IPS-18a (cell line): ENCODE data around the gene EIF2S1.
"Not testable (repeated sequence)": the region's sequence is repeated elsewhere in the genome, so short reads cannot be mapped to it uniquely, and the experiment has no call there.

Experiments used
- H3K27ac ChIP-seq: one replicate; pipeline ENCODE4 v1.5.1; 2013; ENCODE audit warnings: low read length
- H3K27me3 ChIP-seq: one replicate; pipeline ENCODE4 v1.6.1; 2013; ENCODE audit warnings: mild to moderate bottlenecking, low read length; ENCODE audit not compliant: control insufficient read depth, insufficient read depth
- H3K36me3 ChIP-seq: one replicate; pipeline ENCODE4 v1.6.1; 2013; ENCODE audit warnings: low read depth, low read length; ENCODE audit not compliant: control insufficient read depth
- H3K4me1 ChIP-seq: one replicate; pipeline ENCODE4 v1.6.1; 2013; ENCODE audit warnings: low read depth, low read length; ENCODE audit not compliant: control insufficient read depth
- H3K4me3 ChIP-seq: one replicate; pipeline ENCODE4 v1.5.1; 2013; ENCODE audit warnings: low read length
- H3K9ac ChIP-seq: one replicate; pipeline ENCODE4 v1.6.1; 2013; ENCODE audit warnings: mild to moderate bottlenecking, low read length, moderate library complexity
- H3K9me3 ChIP-seq: one replicate; pipeline ENCODE4 v1.6.1; 2013; ENCODE audit warnings: low read depth, low read length; ENCODE audit not compliant: control insufficient read depth

EIF2S1 gene

DNA sequence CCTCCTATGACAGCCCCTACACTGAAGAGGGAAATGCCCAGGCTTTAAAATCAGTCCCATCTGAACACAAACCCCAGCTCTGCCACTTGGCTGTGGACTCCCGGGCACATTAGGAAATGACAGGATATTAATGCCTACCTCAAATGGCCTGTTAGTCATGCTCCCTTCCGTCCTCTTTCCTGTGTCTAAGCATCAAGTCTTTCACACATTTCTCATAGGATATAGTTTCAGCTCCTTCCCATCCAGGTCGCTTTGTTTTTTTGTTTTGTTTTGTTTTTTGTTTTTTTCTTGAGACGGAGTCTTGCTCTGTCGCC, 35.7 kb downstream of the EIF2S1 start:
- no peaks in the 10 kb centered on the region for H3K9me3 ChIP-seq
- H3K36me3 ChIP-seq = no peaks in the 10 kb centered on the region
- H3K27ac ChIP-seq = no peak overlapping the region

DNA sequence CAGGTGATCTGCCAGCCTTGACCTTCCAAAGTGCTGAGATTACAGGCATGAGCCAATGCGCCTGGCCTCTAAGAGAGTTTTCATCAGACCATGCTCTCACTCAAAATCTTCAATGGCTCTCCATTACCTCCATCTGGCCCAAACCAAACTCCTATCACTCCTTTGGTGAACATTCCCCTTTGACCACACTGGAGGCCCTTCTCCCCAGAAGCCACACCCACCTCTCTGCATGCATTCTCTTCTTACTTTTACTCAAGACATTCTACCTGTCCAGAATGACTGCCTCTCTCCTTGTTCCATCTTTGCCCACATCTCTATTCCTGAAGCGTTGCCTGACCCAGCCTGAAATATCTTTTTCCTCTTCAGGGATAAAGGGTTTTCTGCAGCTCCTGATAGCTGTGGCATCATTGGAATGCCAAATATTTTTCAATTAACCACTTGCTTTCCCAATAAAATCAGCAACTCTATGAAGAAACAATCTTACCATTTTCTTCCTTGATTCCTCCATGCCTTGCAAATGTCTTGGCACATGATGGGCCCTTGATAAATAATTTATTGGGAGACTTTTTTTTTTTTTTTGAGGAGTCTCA, 36.3 kb downstream of the EIF2S1 start:
- no peak overlapping the region for H3K4me3 ChIP-seq
- no peaks in the 10 kb centered on the region for H3K4me1 ChIP-seq
- no peak overlapping the region for H3K27ac ChIP-seq
- no peaks in the 10 kb centered on the region for H3K9me3 ChIP-seq
- H3K9ac ChIP-seq = no peak overlapping the region
- no peaks in the 10 kb centered on the region for H3K27me3 ChIP-seq
- no peaks in the 10 kb centered on the region for H3K36me3 ChIP-seq

More for the DNA sequence above, 35.7 kb downstream of the EIF2S1 start:
- H3K4me3 ChIP-seq = no peak overlapping the region
- no peak overlapping the region for H3K9ac ChIP-seq
- H3K27me3 ChIP-seq = no peaks in the 10 kb centered on the region
- no peaks in the 10 kb centered on the region for H3K4me1 ChIP-seq

DNA sequence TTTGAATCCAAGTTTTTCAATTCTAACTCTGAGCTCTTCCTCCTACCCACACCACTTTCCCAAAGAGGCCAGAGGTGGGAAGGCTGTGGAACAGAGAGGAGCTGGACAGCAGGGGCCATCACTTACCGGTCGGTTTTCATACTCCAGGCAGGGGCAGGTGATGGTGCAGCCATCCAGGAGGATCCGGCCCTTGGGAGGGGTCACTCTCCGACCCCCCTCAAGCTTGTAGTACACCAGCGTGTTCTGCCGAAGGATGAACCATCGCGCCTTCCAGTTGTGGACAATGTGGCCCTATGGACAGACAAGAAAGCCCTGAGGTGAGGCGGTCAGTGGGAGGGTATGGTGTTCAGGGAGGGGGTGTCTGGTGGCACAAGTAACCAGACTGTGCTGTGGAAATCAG, 37.4 kb downstream of the EIF2S1 start:
- H3K4me1 ChIP-seq = no peaks in the 10 kb centered on the region

DNA sequence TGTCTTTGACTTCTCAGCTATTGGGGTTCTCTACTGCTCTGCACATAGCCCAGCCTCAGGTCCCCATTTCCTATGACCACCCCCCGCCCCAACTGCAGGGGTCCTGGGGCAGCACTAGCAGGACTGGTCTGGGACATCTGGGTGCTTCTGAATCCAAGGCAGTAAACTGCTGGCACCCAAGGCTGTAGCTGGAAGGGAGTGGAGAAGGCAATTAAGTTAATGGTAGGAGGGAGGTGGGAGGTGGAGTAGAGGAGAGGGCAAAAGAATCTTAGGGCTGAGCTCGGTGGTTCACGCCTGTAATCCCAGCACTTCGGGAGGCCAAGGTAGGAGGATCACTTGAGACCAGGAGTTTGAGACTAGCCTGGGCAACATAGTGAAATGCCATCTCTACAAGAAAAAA, 40.3 kb downstream of the EIF2S1 start:
- Histone ChIP-seq H3K27ac (no peak overlapping the region), H3K9me3 (no peaks in the 10 kb centered on the region), H3K4me1 (no peaks in the 10 kb centered on the region), H3K36me3 (no peaks in the 10 kb centered on the region), H3K4me3 (no peak overlapping the region), H3K27me3 (no peaks in the 10 kb centered on the region), H3K9ac (no peak overlapping the region)

More for the DNA sequence above, 37.4 kb downstream of the EIF2S1 start:
- no peak overlapping the region for H3K27ac ChIP-seq
- no peak overlapping the region for H3K9ac ChIP-seq
- H3K9me3 ChIP-seq = no peaks in the 10 kb centered on the region
- H3K4me3 ChIP-seq = no peak overlapping the region
- no peaks in the 10 kb centered on the region for H3K36me3 ChIP-seq
- no peaks in the 10 kb centered on the region for H3K27me3 ChIP-seq

DNA sequence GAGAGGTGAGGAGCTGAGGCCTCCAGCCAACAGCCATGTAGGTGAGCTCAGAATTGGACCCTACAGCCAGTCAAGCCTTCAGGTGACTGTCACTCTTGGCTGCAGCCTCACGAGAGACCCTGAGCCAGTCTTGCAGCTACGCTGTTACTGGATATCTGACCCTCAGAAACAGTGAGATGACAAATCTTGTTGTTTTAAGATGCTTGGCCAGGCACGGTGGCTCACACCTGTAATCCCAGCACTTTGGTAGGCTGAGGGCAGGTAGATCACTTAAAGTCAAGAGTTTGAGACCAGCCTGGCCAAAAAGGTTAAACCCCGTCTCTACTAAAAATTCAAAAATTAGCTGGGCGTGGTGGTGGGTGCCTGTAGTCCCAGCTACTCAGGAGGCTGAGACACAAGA, 45.6 kb downstream of the EIF2S1 start:
- no peaks in the 10 kb centered on the region for H3K36me3 ChIP-seq
- H3K27ac ChIP-seq = no peak overlapping the region

DNA sequence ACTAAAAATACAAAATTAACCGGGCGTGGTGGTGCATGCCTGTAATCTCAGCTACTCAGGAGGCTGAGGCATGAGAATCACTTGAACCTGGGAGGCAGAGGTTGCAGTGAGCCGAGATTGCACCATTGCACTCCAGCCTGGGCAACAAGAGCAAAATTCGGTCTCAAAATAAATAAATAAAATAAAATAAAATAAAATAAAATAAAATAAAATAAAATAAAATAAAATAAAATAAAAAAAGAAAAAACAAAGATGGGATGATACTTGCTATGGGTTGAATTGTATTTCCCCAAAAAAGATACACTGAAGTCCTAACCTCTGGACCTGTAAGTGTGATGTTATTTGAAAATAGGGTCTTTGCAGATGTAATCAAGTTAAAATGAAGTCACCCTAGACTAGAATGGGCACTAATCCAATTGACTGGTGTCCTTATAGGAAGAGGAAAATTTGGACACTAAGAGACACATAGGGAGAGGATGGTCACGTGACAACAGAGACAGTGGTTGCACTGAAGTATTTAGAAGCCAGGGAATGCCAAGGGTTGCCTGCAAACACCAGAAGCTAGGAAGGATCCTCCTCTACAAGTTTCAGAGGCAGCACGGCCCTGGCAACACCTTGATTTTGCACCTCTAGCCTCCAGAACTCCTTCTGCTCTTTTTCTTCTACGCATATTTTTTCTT, 48.1 kb downstream of the EIF2S1 start:
- H3K4me1 ChIP-seq, H3K9ac ChIP-seq, H3K9me3 ChIP-seq, H3K36me3 ChIP-seq, H3K27me3 ChIP-seq, H3K4me3 ChIP-seq, H3K27ac ChIP-seq: not testable (repeated sequence)

More for the DNA sequence above, 45.6 kb downstream of the EIF2S1 start:
- Histone ChIP-seq H3K4me3 (no peak overlapping the region), H3K9me3 (no peaks in the 10 kb centered on the region), H3K9ac (no peak overlapping the region), H3K4me1 (no peaks in the 10 kb centered on the region), H3K27me3 (no peaks in the 10 kb centered on the region)

DNA sequence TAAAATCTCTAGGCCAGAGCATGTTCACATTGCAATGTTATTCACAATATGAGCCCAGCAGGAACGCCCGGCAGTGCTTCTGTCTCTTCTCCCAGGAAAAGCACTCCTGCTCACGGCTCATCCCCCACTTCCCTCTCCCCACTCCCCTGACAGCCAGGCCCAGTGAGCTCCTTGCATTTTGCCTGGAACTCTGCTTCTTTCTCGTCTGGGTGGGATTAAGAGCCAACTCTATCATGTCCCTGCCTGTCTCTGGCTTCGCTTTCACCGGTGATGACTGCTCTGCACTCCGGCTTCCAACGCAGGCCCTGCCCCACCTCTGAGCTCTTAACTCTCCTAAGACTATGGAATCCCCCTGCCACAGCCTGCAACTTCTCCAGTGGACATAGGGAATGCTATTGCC, 49.3 kb downstream of the EIF2S1 start:
- no peak overlapping the region for H3K27ac ChIP-seq
- no peaks in the 10 kb centered on the region for H3K9me3 ChIP-seq
- H3K4me1 ChIP-seq = no peaks in the 10 kb centered on the region
- H3K36me3 ChIP-seq = no peaks in the 10 kb centered on the region
- no peak overlapping the region for H3K4me3 ChIP-seq
- H3K27me3 ChIP-seq = no peaks in the 10 kb centered on the region
- no peak overlapping the region for H3K9ac ChIP-seq

DNA sequence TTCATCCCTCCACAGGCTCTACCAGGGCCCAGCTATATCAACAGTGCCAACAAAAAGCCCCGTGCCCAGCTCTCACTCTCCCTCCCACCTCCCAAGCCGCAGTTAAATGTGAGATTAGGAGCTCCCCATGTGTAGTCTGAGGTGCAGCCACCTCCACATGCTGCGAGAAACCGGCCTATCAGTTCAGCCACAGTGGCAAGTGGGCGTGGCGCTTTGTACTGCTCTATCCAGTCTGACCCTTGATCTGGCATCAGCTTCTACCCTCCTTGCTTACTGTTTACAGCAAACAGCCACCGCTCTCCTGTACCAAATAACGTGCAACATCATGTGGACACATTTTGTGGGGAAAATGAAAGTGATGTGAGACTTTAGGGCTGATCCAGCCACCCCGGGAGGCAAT, 50.2 kb downstream of the EIF2S1 start:
- Histone ChIP-seq H3K9ac (no peak overlapping the region), H3K36me3 (no peaks in the 10 kb centered on the region), H3K4me1 (no peaks in the 10 kb centered on the region), H3K27ac (no peak overlapping the region), H3K9me3 (no peaks in the 10 kb centered on the region), H3K4me3 (no peak overlapping the region), H3K27me3 (no peaks in the 10 kb centered on the region)

DNA sequence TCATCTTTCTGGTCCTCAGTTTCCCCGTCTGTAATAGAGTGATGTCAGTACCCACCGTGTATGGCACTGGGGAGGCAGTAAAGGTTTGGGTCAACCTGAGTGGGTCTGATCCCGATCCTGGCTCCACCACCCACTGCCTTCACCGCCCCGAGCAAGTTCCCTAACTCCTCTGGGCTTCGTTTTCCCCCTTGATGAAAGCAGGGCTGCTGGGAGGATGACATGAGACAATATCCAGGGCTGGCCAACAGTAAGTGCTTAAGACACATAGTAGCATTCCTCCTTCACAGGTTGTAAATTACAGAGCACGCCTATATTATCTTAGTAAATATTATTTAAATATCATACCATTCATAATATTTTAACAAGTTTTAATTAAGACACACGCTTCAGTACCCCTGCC, 51.2 kb downstream of the EIF2S1 start:
- no peaks in the 10 kb centered on the region for H3K9me3 ChIP-seq
- no peaks in the 10 kb centered on the region for H3K4me1 ChIP-seq
- H3K27me3 ChIP-seq = no peaks in the 10 kb centered on the region
- H3K36me3 ChIP-seq = no peaks in the 10 kb centered on the region
- H3K9ac ChIP-seq = no peak overlapping the region
- H3K27ac ChIP-seq = no peak overlapping the region
- no peak overlapping the region for H3K4me3 ChIP-seq

DNA sequence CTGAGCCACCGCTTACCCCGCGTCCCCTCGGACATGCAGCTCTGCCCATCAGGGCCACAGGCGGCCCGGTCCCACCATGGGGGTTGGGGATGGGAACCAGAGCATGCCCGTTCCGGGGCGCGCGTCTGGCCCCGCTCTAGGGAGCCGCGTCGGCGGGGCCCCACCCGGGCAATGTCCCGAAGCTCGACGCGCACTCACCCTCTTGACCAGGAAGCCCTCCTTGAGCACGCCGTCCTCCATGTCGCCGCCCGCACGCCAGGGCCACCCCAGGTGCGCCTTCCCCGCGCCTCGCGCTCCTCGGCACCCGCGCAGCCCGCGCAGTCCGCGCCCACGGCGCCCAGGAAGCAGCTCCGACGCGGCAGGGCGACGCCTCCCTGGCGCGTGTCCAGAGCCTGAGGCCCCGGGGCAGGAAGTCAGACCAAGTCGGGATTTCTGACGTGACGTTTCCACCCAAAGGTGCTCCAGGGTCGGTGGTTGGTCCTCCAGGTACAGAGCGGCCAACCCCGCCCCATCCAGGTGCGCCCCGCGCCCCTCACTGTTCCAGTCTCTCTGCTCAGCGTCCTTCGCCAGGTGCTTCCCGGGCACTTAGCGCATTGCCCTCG, 51.8 kb downstream of the EIF2S1 start, which contains the start of gene PLEK2:
Gene PLEK2 (minus strand): TSS at position 346 of the 602 bp plus-strand sequence. CDS start 106 bp downstream, at position 240.
- H3K27me3 ChIP-seq = no peaks in the 10 kb centered on the region
- no peaks in the 10 kb centered on the region for H3K4me1 ChIP-seq
- H3K36me3 ChIP-seq = no peaks in the 10 kb centered on the region
- H3K4me3 ChIP-seq = no peak within 1 kb of the TSS
- H3K9me3 ChIP-seq = no peaks in the 10 kb centered on the region
- H3K27ac ChIP-seq = no peak within 1 kb of the TSS
- no peak within 1 kb of the TSS for H3K9ac ChIP-seq

DNA sequence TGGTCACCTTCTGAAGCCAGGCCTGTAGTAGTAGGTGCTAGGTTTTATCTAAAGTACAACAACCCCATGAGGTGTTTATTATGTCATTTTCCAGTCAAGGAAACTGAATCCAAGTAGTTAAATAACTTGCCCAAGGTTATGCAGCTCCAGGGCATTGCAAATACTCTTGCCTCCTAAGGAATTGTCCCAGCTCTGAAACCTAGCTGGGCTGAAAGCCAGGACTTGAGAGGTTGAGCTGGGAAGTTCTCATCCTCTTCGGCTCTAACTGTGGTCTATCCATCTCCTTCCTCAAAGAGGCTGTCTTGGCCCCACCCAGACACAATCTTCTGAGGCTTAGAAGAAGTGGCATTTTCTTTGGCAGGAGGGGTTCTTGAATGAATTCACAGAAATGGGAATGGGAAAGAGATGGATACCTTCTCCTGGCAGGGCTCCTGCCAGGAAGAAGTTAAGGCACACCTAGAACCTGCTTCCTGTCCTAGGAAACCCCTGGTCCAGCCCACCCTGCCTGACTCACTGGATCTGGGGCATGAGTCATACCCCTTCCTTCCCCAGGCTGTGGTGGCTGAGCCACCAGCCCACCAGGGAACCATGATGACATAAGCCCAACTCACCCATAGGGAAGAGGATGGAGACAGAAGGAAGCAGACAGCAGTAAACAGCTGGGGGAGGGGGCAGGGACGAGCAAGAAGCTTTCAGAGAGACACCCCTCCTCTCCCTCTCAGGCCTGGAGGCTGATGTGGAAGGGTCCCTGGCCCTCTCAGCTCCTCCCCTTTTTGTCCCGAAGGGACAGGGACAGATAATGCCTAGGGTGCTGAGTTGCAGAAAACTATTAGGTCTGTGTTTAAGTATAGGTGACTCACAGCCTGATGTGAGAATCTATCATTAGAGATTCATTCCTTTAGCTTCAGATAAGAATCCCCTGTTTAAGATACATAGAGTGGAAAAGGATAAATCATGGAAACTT, 54.0 kb downstream of the EIF2S1 start:
- Histone ChIP-seq H3K9me3 (no peaks in the 10 kb centered on the region), H3K36me3 (no peaks in the 10 kb centered on the region), H3K27me3 (no peaks in the 10 kb centered on the region), H3K4me1 (no peaks in the 10 kb centered on the region), H3K4me3 (no peak overlapping the region), H3K9ac (no peak overlapping the region), H3K27ac (no peak overlapping the region)
